GM20431 (cell line): Measurements from ENCODE around the gene BHLHA9.
"Not testable (repeated sequence)": the region's sequence is repeated elsewhere in the genome, so short reads cannot be mapped to it uniquely, and the experiment has no call there.

Source experiments
- in situ Hi-C: fragments of 300-500 bp; cut with MseI, MboI; formaldehyde crosslinking; loops from one replicate; pipeline ENCODE4 v1.15.0; 2020; ENCODE audit warnings: low sequenced_read_pairs; ENCODE audit not compliant: unreplicated experiment

BHLHA9 gene

DNA sequence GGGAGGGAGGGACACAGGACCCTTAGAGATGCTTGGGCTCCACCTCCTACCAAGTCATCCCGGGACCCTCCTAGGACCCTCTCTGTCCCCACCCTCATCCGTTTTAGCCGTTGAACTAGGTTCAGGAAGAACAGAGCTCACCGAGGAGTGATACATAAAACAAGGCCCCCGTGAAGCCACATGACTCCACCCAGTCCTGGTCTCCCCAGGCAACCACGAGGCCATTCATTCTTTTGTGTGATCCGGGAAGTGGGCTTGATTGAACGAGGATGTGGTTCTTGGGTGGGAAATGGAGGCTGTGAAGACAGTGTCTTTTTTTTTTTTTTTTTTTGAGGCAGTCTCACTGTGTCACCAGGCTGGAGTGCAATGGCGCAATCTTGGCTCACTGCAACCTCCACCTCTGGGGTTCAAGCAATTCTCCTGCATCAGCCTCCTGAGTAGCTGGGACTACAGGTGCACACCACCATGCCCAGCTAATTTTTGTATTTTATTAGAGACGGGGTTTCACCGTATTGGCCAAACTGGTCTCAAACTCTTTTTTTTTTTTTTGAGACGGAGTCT, 24.0 kb downstream of the BHLHA9 start:
- in situ Hi-C loops = no loop called here

DNA sequence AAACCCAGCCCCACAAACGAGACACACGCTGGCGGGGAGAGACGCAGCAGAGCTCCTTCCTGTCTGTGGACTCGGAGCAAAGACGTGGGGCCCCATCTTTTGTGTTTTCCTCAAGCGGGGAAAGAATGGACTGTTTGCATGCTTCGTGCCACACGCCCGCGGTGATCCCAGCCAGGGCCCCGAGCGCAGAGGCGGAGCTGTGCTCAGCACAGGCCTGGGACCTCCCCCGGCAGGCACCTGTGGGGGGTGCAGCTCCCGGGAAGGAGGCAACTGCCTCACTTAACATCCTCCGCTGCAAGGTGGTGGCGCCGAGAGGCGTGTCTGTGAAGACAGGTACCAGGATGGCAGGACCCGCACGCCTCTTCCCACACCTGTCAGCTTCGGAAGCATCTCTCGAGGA, 28.4 kb downstream of the BHLHA9 start:
- in situ Hi-C loops = no loop called here

DNA sequence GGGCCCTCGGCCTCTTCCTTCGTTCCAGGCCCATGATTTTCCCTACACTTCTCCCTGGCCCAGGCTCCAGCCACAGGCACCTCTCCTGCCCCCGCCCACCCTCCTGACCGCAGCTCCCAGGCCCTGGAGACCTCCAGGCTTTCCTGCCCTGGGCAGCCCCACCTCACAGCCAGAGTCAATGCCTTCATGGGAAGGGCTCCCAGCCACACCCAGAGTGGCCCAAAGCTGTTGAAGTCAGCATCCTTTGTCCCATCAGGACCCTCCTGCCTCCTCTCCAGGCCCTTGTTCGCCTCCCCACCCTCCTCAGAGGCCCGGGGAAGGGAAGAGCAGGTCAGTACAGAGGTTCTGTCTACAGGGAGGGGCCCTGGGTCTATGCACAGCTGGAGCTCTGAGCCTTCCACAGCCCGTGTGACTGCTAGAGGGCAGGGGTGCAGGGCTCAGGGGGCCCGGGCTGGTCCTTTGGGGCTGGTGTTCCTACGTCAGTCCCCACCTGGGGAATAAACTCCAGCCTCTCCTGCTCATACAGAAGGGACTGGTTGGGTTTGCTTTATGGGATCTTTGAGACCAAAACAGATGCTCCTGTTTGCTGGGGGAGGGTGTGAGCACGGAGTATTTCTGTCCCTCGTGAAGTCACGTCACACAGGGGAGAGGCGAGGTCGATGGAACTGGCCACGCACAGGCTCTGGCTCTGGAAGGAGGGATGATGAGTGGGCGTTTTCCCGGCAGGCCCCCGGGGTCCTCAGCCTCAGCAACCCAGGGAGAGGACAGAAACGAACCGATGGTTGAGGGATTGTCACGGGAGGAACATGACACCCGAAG, 29.5 kb downstream of the BHLHA9 start:
- in situ Hi-C loops = no loop called here

DNA sequence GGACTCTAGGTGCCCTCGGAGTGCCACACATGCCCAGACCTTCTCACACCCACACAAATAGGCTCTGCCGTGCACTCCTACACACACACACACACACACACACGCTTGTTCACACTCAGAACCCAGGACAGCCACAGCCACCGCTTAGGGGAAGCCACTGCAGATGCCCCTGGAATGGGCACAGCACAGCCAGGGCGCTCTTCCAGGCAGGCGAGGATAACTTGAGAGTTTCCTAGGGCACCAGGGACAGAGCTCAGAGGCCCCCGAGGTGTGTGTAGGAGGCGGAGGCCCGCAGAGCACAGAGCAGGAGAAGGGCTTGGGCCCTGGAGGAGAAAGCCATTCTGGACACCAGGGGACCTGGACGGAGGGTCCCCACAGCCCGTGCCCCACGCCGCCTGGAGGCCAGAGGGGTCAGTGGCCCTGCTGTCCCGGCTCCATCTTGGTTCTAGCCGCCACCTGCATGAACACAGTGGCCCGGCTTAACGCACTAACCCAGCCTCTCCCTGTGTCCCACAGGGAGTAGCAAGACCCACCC, 30.2 kb downstream of the BHLHA9 start:
- in situ Hi-C loops = no loop called here

DNA sequence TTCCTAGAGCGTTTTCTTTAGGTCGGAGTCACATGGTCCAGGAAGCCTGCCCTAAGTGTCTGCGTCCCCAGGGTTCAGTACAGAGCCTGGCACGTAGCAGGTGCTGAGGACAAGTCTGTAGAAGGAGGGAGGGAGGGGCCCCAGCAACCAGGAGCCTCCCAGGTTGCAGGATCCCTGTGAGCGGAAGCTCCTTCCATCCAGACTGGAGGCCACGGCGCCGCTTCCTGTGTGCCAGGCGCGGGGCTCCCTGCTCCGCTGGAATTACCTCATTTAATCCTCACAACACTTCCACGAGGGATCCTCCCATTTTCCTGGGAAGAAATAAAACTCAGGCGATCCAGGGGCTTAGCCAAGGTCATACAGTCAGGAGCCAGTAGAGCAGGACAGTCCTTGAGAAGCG, 31.3 kb downstream of the BHLHA9 start:
- in situ Hi-C loops = no loop called here

DNA sequence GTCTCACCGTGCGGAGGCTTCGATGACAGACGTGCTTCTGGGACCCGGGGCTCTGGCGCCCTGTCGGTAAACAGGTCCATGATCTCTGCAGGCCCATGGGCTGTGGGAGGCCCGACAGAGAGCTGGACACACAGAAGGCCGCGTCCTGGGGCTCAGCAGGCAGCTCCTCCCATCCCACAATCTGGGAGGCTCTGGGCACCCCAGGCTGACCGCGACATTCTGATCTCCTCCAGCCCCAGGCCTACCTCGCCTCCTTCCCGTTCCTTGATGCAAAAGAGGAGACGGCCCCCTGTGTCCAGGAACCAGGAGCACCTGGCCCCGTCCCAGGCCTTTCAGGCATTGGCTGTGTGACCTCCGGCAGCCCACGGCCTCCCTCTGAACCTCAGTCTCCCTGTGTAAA, 32.5 kb downstream of the BHLHA9 start:
- in situ Hi-C loops = no loop called here

DNA sequence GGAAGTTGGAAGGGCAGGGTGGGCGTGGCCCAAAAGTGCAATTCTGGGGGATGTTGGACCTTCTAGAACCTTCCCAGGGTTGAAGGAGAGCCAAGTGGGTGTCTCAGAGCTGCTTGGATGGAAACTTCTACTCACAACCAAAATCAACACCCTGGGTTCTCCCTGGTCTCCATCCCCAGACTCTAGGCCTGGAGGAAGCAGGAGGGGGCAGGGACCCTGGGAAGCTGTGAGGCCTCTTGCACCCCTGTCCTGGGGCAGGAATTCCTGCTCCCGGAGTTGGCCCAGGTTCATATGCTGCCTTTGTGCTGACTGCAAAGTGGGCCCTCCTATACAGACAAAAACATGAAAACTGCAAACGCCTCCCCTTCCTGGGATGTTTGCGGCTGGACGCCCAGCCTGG, 34.3 kb downstream of the BHLHA9 start:
- in situ Hi-C loops = no loop called here

DNA sequence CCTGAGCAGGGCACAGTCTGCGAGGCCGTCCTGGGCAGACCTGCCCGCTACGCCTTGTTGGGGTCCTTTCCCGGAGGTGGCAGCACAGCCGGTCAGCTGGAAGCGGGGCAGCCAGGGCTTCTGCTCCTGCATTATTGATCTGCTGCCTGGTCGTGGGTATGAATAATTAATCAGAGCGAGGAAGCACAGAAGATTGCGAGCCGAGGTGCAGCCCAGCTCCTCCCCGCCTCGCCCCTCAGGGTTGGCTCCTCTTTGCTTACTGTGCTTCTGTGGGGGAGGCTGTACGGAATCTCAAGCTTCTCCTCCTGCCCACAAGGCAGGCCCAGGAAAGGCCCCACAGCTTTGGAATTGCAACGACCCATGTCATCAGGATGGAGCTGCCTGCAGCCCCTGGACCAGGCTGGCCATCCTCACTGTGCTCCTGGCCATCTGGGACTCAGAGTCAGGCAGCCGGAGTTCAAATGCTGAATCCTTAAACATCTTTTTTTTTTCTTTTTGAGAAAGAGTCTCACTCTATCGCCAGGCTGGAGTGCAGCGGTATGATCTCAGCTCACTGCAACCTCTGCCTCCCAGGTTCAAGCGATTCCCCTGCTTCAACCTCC, 34.8 kb downstream of the BHLHA9 start:
- in situ Hi-C loops = no loop called here

DNA sequence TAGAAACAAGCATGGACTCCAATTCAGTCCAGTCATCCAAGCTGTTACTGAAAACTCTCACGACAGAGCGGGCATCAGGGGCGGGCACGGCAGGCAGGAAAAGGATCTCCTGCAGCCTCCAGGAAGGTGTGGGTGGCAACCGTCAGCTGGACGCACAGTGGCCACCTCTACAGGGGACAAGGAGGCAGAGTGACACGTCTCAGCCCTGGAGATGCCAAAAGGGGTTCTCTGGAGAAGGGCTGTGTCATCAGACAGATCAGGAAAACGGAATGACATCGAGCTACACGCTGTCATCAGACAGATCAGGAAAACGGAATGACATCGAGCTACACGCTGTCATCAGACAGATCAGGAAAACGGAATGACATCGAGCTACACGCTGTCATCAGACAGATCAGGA, 37.6 kb downstream of the BHLHA9 start:
- in situ Hi-C loops = not testable (repeated sequence)

DNA sequence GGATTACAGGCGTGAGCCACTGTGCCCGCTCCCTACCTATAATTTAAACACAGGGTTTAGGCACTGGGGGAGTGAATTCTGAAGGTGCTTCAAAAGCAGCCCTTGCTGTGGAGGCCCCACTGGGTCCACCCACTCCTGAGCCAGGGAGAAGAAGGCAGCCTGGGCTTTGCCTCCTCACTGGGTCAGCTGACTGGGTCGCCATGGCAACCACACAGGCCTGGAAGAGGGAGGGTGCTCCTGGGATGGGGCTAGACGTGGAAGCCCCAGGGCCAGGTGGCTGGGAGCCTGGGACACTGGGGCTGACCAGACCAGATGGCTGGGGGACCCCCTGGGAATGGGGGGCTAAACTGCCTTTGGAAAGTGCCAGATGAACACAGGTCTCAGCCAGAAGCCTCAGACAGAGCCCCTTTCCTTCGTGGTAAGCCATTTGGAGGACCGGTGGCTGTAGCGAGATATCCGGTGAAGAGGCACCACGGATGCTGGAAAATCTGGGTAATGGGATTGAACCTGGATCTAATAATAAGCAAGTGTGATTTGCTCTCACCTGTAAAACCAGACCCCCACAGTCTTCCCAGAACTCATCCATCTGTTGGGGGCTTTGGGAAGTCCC, 42.1 kb downstream of the BHLHA9 start:
- in situ Hi-C loops = no loop called here

DNA sequence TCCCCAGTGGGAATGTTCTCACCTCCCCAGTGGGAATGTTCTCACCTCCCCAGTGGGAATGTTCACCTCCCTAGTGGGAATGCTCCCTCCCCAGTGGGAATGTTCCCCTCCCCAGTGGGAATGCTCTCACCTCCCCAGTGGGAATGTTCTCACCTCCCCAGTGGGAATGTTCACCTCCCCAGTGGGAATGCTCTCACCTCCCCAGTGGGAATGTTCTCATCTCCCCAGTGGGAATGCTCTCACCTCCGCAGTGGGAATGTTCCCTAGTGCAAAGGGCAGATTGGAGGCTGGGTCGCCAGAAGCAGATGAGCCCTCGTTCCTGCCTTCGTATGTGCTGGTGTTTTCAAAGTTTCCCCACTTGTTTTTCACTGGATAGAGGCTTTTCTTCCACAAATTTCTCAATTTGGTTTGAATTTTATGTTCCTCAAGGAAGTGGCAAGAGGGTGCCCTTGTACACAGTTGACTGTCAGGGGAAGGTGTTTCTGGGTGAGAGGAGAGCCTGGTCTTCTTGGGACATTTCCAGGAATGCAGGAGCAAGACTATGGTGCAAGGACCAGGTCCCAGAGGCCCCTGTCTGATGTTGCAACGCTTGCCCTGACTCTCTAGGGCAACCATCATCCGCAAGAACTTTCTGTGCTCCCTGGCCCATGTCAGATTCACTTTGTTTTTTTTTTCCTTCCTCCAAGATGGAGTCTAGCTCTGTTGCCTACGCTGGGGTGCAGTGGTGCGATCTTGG, 43.2 kb downstream of the BHLHA9 start:
- in situ Hi-C loops = no loop called here

DNA sequence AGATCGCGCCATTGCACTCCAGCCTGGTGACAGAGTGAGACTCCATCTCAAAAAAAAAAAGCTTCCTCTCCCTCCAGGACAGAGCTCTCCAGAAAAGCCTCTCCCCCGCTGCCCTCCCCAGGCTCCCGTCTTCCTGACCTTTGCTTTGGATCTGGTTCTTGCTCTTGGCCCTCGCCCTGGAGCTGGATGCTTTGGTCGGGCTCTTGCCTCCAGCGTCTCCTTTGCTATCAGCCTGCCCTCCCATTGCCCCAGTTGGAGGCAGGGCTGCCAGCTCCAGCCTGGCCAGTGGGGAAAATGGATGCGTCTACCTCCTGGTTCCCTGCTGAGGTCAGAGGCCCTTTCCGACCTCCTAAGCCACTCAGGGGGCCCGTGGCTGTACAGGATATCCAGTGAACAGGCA, 45.2 kb downstream of the BHLHA9 start:
- in situ Hi-C loops = no loop called here

DNA sequence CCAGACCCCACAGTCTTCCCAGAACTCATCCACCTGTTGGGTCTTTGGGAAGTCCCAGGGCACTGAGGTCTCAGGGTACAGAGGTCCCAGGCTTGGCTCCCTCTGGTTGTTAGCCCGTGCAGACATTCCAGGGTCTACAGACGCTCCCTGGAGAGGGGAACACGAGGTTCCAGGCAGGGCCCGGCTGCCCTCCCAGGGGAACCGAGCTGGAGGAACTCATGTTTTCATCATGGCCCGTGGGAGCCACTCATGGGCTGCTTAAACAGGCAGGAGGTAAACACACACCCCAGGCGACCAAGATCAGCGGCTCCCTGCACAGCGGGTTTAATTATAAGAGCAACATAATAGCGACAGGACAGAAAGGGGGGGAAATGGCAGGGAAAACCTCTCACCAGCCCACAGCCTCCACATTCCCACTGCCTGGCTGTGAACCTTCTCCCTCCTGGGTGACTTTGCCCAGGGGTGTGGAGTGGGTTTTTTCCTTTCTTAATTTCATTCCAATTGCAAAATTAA, 45.7 kb downstream of the BHLHA9 start:
- in situ Hi-C loops = no loop called here
